SK-N-SH (cell line): ENCODE measurements around the gene CIAO3. TPM values are rescaled to one million over a fixed set of nuclear protein-coding genes. Genes with fewer than 3 reads are reported as not detected.
A peak's percentile ranks its signal among the peaks of the same experiment; 100 is the strongest.
"Not testable (repeated sequence)": the region's sequence is repeated elsewhere in the genome, so short reads cannot be mapped to it uniquely, and the experiment has no call there.

Experiments used
- CTCF ChIA-PET: fragments of 300-600, 350-600 bp; formaldehyde crosslinking; extraction: SDS; loops from one replicate; lab custom pipeline; 2021; lab: Yijun Ruan, JAX
- POLR2A ChIA-PET: fragments of 350-600 bp; sonication (Branson Sonifier 250); formaldehyde crosslinking; extraction: SDS; loops from one replicate; lab custom pipeline; 2020; ENCODE audit warnings: antibody characterized with exemption, inconsistent platforms; lab: Yijun Ruan, JAX
- DNase-seq: peaks from one replicate; pipeline ENCODE4 v3.0.0; 2012
- H2AFZ ChIP-seq: fragments of 200-600 bp; sonication (generic); 2 replicates; pipeline ENCODE4 v1.8.1; 2016; ENCODE audit warnings: antibody characterized with exemption, mild to moderate bottlenecking, low read depth
- H3F3A ChIP-seq: fragments of 200-600 bp; sonication (generic); replicated peaks from 2 replicates; pipeline ENCODE3; 2016; ENCODE audit warnings: antibody characterized with exemption, mild to moderate bottlenecking; ENCODE audit not compliant: insufficient read depth
- H3K27ac ChIP-seq, 2 experiments: fragments of 200-500 bp in 1 of 2; fragments of 200-600 bp in 1 of 2; sonication (Bioruptor generic) in 1 of 2; sonication (generic), shearing (Covaris generic) in 1 of 2; 2 replicates each; pipeline versions ENCODE4 v1.5.1 to v1.6.1; 2014 to 2016; ENCODE audit warnings: low read depth in 2 of 2, inconsistent platforms in 1 of 2, low read length in 1 of 2, mild to moderate bottlenecking in 1 of 2, mixed read lengths in 1 of 2
- H3K27me3 ChIP-seq: fragments of 200-600 bp; sonication (generic), shearing (Covaris generic); 2 replicates; pipeline ENCODE4 v1.6.1; 2016; ENCODE audit warnings: mixed run types; ENCODE audit not compliant: insufficient read depth
- H3K36me3 ChIP-seq, 2 experiments: fragments of 200-500 bp in 1 of 2; fragments of 200-600 bp in 1 of 2; sonication (Bioruptor generic) in 1 of 2; sonication (generic) in 1 of 2; replicated peaks in 1 of 2; 2 replicates each; pipeline versions ENCODE3 to v1.5.1; 2014 to 2016; ENCODE audit warnings: low read length in 1 of 2, mild to moderate bottlenecking in 1 of 2; ENCODE audit not compliant: insufficient read depth in 2 of 2, control insufficient read depth in 1 of 2
- H3K4me1 ChIP-seq, 2 experiments: fragments of 200-500 bp in 1 of 2; fragments of 200-600 bp in 1 of 2; sonication (Bioruptor generic) in 1 of 2; sonication (generic), shearing (Covaris generic) in 1 of 2; 2 replicates each; pipeline versions ENCODE4 v1.5.1 to v1.6.1; 2014 to 2016; ENCODE audit warnings: low read depth in 1 of 2, low read length in 1 of 2, mixed run types in 1 of 2; ENCODE audit not compliant: insufficient read depth in 2 of 2, control insufficient read depth in 1 of 2
- H3K4me2 ChIP-seq: fragments of 200-600 bp; sonication (generic), shearing (Covaris generic); 2 replicates; pipeline ENCODE4 v1.6.1; 2017; ENCODE audit warnings: mixed run types
- H3K4me3 ChIP-seq, 2 experiments: fragments of 200-500 bp in 1 of 2; fragments of 200-600 bp in 1 of 2; sonication (Bioruptor generic) in 1 of 2; sonication (generic), shearing (Covaris generic) in 1 of 2; 2 replicates each; pipeline versions ENCODE4 v1.5.1 to v1.8.1; 2014 to 2016; ENCODE audit warnings: low read depth in 2 of 2, inconsistent platforms in 1 of 2, low read length in 1 of 2, mild to moderate bottlenecking in 1 of 2, mixed read lengths in 1 of 2, moderate library complexity in 1 of 2
- H3K79me2 ChIP-seq: fragments of 200-600 bp; sonication (generic); 2 replicates; pipeline ENCODE4 v1.8.1; 2017; ENCODE audit warnings: mild to moderate bottlenecking; ENCODE audit not compliant: insufficient read depth
- H3K9ac ChIP-seq: fragments of 200-600 bp; sonication (generic); 2 replicates; pipeline ENCODE4 v1.6.1; 2017; ENCODE audit warnings: mixed run types
- H3K9me2 ChIP-seq: fragments of 200-600 bp; sonication (generic); 2 replicates; pipeline ENCODE4 v1.6.1; 2017; ENCODE audit warnings: mixed run types
- H3K9me3 ChIP-seq: fragments of 200-600 bp; sonication (generic); 2 replicates; pipeline ENCODE4 v1.6.1; 2017; ENCODE audit warnings: mixed run types, mild to moderate bottlenecking, moderate library complexity
- H4K20me1 ChIP-seq: fragments of 200-600 bp; sonication (generic); 2 replicates; pipeline ENCODE4 v1.6.1; 2017; ENCODE audit warnings: mild to moderate bottlenecking, mixed run types; ENCODE audit not compliant: insufficient read depth
- ELF1 ChIP-seq: IDR thresholded peaks from 2 replicates; pipeline ENCODE4 v1.4.0; 2012
- EP300 ChIP-seq, 2 experiments: IDR thresholded peaks; 2 replicates each; pipeline versions ENCODE4 v1.4.0 to v1.6.1; 2012; ENCODE audit warnings: borderline replicate concordance in 1 of 2, low read depth in 1 of 2, low read length in 1 of 2
- FOSL2 ChIP-seq: IDR thresholded peaks from 2 replicates; pipeline ENCODE4 v1.4.0; 2012; ENCODE audit warnings: low read depth, mild to moderate bottlenecking, moderate library complexity, borderline replicate concordance
- FOXJ3 ChIP-seq: sonication (generic); formaldehyde crosslinking; IDR thresholded peaks from 2 replicates; pipeline ENCODE4 v1.5.1; 2020; ENCODE audit warnings: mild to moderate bottlenecking, missing genetic modification reagents
- IRF3 ChIP-seq: fragments of 150-350 bp; IDR thresholded peaks from 2 replicates; pipeline ENCODE4 v1.6.1; 2016; ENCODE audit warnings: mild to moderate bottlenecking, low read depth, low read length
- MAX ChIP-seq: IDR thresholded peaks from 2 replicates; pipeline ENCODE4 v1.4.0; 2012; ENCODE audit warnings: low read depth
- RAD21 ChIP-seq: IDR thresholded peaks from 2 replicates; pipeline ENCODE4 v1.6.1; 2012; ENCODE audit warnings: mild to moderate bottlenecking, low read length
- RXRA ChIP-seq: IDR thresholded peaks from 2 replicates; pipeline ENCODE4 v1.4.0; 2012; ENCODE audit warnings: low read depth, mild to moderate bottlenecking, borderline replicate concordance
- TCF12 ChIP-seq: IDR thresholded peaks from 2 replicates; pipeline ENCODE4 v1.4.0; 2012
- WGBS: methylation state at CpG from one replicate; pipeline ENCODE4 v1.1.6; 2017; ENCODE audit warnings: low lambda C conversion rate; 5-methylcytosine and 5-hydroxymethylcytosine counted together
- polyA plus RNA-seq, 3 experiments: library from polyadenylated mRNA; depleted of rRNA; stranded (reverse); fragments of >200 nt; gene quantifications; 2 replicates each; pipeline ENCODE4 v1.2.3, GENCODE V29; 2012
- TF ChIP-seq, protein P1 (sequence below): fragments of 200-600 bp; sonication (generic); IDR thresholded peaks from 2 replicates; pipeline ENCODE4 v1.6.1; 2017; ENCODE audit warnings: antibody characterized with exemption, mild to moderate bottlenecking, moderate library complexity

CIAO3 gene
- polyA plus RNA-seq, 1 of the 3 experiments (the other 2 are of a cell fraction) = 14.4 TPM

DNA sequence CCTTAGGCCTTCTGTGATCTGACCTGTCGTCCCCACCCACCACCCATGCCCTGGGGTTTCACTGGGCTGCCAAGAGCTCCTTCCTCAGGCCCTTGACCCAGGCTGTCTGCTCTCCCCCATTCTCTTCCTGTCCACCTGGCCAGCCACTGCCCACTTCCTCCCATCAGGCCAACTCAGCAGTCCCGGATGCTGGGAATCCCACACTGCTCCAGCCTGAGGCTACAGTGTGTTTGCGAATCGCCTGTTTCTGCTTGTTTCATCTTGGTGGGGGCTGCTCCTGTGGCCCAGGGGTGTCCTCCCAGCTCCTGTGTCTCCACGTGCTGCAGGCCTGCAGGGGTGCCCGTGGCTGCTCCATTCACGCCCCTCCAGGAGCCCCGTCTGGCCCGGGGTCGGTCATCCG is 26.7 kb downstream of the CIAO3 start (continued):
- TF ChIP-seq IRF3 = no peak
- no peak for TF ChIP-seq MAX
- no peak for TF ChIP-seq FOXJ3
- no peak for TF ChIP-seq ELF1
- TF ChIP-seq RXRA = no peak

DNA sequence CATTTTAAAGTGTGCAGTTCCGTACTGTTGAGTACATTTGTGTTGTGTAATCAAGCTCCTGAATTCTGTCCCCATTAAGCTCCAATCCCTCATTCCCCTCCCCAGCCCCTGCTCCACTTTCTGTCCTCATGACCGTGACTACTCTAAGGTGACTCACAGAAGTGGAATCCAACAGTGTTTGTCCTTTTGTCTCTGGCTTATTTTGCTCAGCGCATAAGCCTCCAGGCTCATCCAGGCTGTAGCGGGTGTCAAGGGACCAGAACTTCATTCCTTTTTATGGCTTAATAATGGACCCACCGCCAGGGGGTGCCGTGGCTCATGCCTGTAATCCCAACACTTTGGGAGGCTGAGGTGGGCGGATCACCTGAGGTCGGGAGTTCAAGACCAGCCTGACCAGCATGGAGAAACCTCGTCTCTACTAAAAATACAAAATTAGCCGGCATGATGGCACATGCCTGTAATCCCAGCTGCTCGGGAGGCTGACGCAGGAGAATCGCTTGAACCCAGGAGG is 28.0 kb downstream of the CIAO3 start:
- ChIA-PET CTCF (interaction anchor here (0.6 to 22.4 kb wide), 16 partner anchors 9 to 343 kb away, joined by 3 to 358 read pairs (median 4); partner anchors contain the start of genes ANTKMT, CCDC78, CHTF18 and CIAO3), POLR2A (interaction anchor here (0.9 to 1.1 kb wide), 3 partner anchors 11 to 18 kb away, joined by 3 read pairs; no protein-coding TSS in a partner anchor)
- Histone ChIP-seq H4K20me1 (peaks cover 12% of the 10 kb centered on the region; the same call in 1 of the 2 replicates), H3K4me1 (peaks cover 23 to 44% of the 10 kb centered on the region in 2 experiments; a peak in 2 of 4 replicates), H3K27ac (peak overlapping the region in 1 of 2 experiments; percentile 67; a peak in 2 of 4 replicates), H3F3A (peaks cover 25% of the 10 kb centered on the region)
- H3K4me3 ChIP-seq, H2AFZ ChIP-seq, H3K79me2 ChIP-seq, H3K4me2 ChIP-seq, H3K9ac ChIP-seq, H3K27me3 ChIP-seq, H3K36me3 ChIP-seq, H3K9me3 ChIP-seq, H3K9me2 ChIP-seq, DNase-seq: not testable (repeated sequence)
- peak; percentile 26; the same call in 1 of the 2 replicates for TF ChIP-seq RAD21
- peak in 1 of 2 experiments; percentile 5; a peak in 1 of 4 replicates for TF ChIP-seq EP300 (IDR thresholded peaks at IDR 0.05; ENCODE audit: borderline replicate concordance in 1 of 2, low read depth in 1 of 2, low read length in 1 of 2)
- TF ChIP-seq, protein P1, sequence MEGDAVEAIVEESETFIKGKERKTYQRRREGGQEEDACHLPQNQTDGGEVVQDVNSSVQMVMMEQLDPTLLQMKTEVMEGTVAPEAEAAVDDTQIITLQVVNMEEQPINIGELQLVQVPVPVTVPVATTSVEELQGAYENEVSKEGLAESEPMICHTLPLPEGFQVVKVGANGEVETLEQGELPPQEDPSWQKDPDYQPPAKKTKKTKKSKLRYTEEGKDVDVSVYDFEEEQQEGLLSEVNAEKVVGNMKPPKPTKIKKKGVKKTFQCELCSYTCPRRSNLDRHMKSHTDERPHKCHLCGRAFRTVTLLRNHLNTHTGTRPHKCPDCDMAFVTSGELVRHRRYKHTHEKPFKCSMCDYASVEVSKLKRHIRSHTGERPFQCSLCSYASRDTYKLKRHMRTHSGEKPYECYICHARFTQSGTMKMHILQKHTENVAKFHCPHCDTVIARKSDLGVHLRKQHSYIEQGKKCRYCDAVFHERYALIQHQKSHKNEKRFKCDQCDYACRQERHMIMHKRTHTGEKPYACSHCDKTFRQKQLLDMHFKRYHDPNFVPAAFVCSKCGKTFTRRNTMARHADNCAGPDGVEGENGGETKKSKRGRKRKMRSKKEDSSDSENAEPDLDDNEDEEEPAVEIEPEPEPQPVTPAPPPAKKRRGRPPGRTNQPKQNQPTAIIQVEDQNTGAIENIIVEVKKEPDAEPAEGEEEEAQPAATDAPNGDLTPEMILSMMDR = peak; percentile 82
- TF ChIP-seq FOSL2 = peak; percentile 75; the same call in 1 of the 2 replicates
- 0 out of 2 replicates have a peak, but pooled peaks have one; percentile 29 for TF ChIP-seq MAX
- 0 out of 2 replicates have a peak, but pooled peaks have one; percentile 29 for TF ChIP-seq TCF12
- WGBS = 19% methylated on average over 13 of the region's 13 CpGs
